Fibroblast of skin of abdomen (primary cell): ENCODE data around the gene OR10G8. TPM values are rescaled to one million over a fixed set of nuclear protein-coding genes. Genes with fewer than 3 reads are reported as not detected.
"Not testable (repeated sequence)": the region's sequence is repeated elsewhere in the genome, so short reads cannot be mapped to it uniquely, and the experiment has no call there.

Source experiments
- DNase-seq: peaks from one replicate; pipeline ENCODE4 v3.0.0-alpha.2; 2013
- polyA plus RNA-seq, 2 experiments: library from polyadenylated mRNA; unstranded; fragments of 120-200 nt; gene quantifications; one replicate each; pipeline ENCODE4 v1.2.1, GENCODE V29; 2013; ENCODE audit not compliant: insufficient read length in 2 of 2

OR10G8 gene, protein sequence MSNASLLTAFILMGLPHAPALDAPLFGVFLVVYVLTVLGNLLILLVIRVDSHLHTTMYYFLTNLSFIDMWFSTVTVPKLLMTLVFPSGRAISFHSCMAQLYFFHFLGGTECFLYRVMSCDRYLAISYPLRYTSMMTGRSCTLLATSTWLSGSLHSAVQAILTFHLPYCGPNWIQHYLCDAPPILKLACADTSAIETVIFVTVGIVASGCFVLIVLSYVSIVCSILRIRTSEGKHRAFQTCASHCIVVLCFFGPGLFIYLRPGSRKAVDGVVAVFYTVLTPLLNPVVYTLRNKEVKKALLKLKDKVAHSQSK
- polyA plus RNA-seq (2013, experiment 1 of 2; ENCODE audit: insufficient read length): not detected
- not detected for polyA plus RNA-seq (2013, experiment 2 of 2; ENCODE audit: insufficient read length)

DNA sequence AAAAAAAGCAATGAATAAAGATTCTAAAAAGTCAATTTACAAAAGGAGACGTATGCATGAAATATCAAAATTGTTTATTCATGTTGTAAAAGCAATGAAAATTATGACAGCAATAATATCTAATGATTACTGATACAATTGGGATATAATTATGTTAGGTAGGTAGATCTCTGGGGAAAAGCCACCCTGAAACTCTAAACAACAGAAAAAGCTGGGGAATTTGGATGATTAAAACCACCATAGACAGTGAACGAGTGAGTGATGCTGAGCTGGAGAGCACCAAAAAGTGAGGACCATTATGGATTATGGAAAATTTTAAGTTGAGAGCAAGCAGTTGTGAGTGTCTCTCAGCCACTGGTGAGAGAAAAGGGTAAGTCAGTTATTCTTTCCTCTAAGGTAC, at the start of gene OR10G8:
Gene OR10G8 (plus strand): TSS at position 301 of the 400 bp plus-strand sequence. CDS start 2,825 bp downstream, outside the sequence.
- DNase-seq: no peak

DNA sequence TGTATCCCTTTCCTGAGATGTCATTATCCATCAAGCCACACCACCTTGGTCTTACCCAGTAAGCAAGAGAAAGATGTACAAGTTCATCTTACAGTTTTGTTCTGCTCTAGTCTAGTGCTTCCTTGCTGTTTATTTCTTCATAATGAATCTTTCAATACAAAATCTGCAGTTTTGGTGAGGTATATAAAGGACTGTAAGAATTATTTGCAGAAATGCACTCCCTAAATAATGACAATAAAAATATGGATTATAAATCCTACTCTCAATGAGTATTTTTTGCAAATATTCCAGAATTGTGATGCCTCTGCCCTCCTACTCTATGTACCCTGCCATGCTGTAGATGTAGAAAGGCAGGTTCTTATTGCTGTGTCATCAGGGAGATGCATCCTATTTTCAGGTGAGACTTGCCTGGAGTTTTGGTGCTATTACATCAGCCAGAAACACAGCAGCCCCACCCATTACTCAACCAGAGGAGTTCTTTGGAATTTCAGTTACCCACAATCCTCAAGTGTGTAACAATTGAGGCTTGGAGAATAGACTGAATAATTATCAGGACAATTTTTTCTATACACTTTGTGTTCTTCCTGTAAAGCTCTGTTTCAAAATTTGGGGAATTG, 48.8 kb upstream of the OR10G8 start, which contains the start of gene OR10S1:
Gene OR10S1 (minus strand): TSS at position 51 of the 617 bp plus-strand sequence. CDS start 117 bp downstream, outside the sequence.
- DNase-seq: no peak

DNA sequence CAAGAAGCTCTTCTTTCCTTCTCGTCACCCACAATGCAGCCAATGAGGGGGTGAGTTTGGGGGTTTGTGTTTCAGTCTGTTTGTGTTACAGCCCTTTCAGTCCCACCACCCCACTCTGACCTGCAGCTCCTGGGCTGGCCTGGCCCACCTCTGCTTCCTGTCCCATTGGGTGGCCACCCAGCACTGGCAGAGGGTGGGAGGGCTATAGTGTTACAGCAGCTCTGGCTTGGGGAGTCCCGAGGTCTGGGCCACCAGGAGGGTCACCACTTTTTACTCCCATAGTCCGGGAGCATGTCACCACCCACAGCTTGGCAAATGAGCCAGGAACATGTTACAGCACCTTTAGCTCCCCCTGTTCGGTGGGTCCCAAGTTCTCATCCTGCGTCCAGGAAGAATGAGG, 47.3 kb upstream of the OR10G8 start:
- no peak for DNase-seq

DNA sequence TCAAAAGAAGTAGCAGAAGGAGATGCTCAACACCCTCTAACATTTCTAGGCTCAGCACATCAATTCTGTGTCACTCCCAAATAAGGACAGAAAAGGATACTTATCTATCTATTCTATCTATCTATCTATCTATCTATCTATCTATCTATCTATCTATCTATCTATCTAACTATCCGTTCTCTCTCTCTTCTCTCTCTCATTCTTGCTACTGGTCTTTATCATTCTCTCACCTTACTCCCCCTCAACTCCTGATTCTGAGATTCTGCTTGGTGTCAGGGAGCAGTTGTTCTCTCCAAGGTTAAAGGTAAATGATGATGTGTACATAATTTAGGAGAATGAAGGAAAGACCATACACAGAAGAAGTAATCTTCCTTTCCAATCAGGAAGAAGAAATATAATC, 31.5 kb upstream of the OR10G8 start, which contains the start of gene OR10G6:
Gene OR10G6 (minus strand): TSS at position 43 of the 400 bp plus-strand sequence. CDS start 0 bp downstream, at position 43.
- DNase-seq: no peak

DNA sequence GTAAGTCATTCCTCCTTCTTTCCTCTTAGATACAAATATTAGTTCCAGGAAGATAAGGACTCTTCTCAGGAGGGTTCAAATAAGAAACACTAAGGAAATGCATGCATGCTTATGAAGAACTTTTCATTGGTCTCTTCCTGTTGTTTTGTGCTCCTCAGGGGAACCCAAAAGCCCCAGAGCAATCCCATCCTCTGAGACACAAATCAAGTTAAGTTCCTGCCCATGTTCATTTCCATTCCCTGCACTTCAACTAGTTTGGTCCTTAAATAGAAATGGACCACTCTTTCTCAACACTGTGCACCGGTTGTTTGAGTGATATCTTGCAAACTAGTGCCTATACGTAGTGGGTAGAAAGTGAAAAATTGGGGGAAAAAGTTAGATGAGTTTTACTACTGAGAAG, 13.9 kb upstream of the OR10G8 start, which contains the start of gene OR10G4:
Gene OR10G4 (plus strand): TSS at position 301 of the 400 bp plus-strand sequence. CDS start 2,578 bp downstream, outside the sequence.
- DNase-seq: no peak

DNA sequence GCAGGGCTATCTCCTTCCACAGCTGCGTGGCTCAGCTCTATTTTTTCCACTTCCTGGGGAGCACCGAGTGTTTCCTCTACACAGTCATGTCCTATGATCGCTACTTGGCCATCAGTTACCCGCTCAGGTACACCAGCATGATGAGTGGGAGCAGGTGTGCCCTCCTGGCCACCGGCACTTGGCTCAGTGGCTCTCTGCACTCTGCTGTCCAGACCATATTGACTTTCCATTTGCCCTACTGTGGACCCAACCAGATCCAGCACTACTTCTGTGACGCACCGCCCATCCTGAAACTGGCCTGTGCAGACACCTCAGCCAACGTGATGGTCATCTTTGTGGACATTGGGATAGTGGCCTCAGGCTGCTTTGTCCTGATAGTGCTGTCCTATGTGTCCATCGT, 10.8 kb upstream of the OR10G8 start:
- DNase-seq: not testable (repeated sequence)

DNA sequence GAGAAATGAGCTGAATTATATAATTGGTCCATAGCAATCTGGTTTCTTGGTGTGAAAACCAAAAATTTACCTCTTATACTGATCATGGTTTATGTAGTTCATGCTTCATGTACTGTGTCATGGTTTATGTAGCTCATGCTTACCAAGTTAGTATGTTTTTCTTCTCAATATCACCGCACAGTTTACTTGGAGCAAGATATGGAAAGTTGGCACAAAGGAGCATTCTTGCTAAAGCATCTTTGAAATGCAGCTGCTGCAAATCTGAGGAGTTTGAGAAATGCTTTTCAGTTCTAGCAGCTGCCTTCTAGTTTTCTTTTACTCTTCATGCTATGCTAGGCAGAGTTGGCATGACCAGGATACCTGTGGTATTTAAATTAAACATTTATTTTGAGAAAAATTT, 10.1 kb downstream of the OR10G8 start:
- DNase-seq: no peak

DNA sequence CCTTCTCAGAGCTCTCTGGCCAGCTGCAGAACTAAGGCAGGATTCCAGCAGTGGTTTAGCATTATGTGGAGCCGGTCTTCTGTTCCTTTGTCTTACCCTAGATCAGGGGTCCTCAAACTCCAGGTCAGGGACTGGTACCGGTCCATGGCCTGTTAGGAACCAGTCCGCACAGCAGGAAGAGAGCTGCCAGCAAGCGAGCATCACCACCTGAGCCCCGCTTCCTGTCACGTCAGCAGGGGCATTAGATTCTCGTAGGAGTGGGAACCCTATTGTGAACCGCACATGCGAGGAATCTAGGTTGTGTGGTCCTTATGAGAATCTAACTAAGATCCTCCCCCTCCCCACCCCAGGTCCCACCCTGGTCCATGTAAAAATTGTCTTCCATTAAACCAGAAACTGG, 13.0 kb downstream of the OR10G8 start:
- DNase-seq: no peak

DNA sequence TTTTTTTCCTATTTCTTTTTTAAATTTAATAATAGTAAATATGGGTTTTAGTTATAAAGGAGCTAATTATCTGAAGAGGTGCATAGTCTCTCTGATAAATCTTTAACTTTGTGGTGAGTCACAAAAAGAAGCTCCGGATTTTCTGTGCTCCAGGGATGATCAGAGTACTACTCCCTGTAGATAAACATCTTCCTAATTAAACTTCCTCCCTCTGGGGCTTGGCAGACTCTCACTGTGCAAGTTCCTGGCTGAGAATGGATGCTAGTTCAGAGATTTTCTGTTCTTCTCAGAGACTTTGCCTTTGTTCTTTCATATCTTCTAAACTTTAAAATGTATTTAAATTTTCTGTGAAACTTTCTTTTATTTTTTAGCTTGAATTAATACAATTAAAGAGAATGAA, 14.7 kb downstream of the OR10G8 start, which contains the start of gene OR10G7:
Gene OR10G7 (minus strand): TSS at position 72 of the 400 bp plus-strand sequence. CDS start 2,324 bp downstream, outside the sequence.
- no peak for DNase-seq

DNA sequence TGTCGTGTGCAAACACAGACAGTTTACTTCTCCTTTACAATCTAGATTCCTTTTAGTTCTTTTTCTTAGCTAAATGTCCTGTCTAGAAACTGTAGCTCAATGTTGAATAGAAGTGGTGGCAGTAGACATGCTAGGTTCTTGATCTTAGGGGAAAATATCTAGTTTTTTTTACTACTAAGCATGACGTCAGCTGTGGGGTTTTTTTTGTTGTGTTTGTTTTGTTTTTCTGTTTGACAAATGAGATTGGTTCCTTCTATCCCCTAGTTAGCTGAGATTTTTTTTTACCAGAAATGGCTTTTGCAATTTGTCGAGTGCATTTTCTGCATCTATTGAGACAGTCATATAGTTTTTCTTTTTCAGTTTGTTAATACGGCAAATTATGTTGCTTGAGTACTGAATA, 16.8 kb downstream of the OR10G8 start:
- DNase-seq: no peak

DNA sequence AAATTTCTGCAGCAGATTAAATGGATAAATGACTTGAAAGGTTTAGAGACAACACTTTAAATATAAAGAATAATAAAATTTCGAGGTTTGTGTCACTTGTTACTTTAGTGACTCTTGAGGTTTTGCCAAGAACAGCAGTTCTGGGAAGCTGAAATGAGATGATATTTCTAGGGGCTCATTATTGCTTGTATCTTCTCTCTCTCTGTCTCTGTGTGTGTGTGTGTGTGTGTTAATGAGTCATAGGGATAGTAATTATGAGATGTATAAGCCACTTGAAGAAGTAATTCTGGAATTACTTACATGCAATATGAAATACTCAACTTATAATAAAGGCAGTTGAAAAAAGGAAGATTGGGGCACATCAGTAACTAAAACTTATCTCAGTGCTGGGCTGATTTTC, 24.1 kb downstream of the OR10G8 start:
- no peak for DNase-seq

DNA sequence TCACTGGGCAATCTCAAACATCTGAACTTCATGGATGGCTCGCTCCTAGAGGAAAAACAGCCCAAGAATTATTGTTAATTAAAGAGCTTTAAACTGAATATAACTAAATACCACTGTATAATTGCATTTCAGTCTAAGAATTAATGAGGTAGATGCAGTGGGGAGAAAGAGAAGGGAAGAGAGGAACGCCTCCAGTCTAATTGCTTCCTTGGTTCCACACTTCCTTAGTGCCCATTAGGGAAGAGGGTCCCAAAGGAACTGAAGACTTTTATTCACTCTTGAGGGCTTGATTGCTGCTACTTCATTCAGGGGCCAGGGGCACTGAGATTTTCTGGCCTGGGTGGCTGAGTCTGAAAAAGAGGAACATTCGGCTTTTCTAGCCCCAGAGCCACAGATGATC, 26.4 kb downstream of the OR10G8 start:
- no peak for DNase-seq

DNA sequence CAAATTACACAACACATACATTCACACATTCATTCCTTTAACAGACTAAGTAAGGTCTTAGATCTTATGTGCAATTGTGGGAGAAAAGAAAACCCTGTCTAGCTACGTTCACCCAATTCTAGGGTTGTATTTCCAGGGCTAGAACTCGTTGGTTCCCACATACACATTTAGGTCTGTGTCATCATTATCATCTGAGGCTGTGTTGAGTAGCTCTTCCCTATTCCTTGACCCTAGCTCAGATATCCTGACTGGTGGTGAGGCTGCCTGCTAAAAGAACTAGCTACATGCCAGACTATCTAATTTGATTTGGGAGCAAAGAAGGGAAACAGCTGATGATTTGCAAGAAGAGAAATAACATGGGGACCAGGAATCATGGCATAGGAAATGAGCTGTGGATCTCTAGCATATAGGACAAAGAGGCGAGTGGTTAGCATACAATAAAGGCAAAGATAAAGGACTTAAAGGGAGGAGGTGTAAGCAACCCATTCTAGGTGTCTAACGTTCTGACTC, 42.1 kb downstream of the OR10G8 start:
- no peak for DNase-seq

DNA sequence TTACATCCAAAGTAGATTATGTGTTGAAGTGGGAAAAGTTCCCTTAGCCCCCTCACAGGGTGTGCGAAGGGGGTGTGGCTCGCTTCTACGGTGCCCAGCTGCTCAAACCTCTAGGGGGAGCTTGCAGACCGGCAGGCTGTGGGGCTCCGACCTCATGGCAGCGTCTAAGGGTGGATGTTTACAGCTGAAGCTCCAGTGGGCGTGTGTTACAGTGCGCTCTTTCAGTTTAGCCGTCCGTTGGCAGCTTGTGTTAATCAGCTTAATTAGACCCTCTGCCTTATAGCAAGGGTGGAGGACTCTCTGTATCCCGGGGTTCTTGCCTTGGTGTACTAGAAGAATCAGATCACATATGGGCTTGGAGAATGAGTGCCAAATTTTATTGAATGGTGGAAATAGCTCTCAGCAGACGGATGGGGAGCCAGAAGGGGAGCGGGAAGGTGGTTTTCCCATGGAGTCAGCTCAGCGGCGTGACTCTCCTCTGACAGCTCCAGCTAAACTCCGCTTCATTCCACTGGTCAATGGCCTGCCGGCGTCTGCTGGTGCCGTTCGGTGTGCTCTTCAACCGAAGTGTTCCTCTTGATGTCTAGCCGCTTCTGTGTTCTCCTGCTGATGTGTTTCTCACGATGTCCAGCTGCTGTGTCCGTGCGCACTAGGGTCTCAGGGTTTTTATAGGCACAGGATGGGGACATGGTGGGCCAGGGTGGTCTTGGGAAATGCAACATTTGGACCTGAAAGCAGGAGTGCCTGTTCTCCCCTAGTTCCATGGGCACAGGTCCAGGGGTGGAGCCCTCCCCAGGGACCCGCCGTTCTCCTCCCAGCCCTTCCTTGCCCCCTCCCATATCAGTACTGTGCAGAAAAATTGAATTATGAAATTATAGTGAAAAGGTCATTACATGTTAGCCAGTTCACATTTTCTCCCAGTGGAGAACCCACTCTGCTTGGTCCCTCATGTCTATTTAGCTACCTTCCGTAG, 43.1 kb downstream of the OR10G8 start:
- peak; percentile 57 for DNase-seq

DNA sequence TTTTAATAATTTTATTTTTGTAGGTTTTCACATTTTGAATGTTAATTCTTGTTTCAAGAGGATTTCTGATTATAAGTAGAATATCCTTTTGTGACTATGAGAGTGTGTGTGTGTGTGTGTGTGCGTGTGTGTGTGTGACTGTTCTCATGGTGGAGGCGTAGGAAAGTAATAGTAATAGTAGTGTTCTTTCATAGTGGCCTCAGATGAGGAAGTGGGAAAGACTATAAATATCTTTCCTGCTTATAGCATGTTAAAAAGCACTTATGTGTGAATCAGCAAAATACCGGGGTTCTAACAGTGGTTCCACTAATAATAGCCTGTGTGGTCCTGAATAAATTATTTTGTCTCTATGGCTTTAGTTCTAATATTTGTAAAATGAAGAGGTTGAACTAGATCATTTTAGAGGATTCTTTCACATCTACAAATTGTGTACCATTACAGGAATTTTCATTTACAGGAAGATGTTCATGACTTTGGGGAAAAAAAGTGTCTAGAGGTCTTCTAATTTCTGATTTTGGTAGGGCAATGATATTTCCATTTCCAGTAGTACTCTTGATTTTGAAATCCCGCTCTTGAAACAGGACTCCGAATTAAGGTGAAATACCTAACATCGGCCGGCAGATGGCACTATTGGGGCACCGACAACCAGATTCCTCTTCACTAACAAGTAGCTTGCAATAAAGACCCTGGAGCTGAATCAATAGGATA, 44.5 kb downstream of the OR10G8 start:
- peak; percentile 65 for DNase-seq

DNA sequence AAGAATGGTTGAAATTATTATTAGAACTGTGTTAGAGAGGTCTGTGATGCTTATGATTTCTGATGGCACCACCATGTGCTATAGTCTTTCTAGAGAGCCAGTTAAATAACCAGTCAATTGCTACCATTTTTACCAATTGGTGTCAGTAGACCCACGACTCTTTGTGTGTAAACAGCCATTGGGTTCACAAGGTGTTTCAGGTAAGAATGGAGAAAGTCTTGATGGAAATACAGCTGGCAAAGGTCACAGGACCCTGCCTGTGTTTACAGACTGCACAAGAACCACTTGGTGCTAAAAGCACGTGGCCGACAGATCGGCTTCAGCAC, 45.0 kb downstream of the OR10G8 start:
- no peak for DNase-seq

DNA sequence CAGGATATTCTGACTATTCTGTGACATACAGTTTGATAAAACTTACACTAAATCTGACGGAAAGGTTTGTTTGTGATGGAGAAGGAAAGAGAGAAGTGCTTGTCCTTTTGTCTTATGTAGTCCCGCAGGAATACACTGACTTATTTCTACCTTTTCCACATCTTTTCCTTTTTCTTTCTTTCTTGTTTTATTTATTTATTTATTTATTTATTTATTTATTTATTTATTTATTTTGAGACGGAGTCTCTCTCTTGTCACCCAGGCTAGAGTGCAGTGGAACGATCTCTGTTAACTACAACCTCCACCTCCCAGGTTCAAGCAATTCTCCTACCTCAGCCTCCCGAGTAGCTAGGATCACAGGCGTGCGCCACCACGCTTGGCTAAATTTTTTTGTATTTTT, 45.5 kb downstream of the OR10G8 start:
- no peak for DNase-seq

DNA sequence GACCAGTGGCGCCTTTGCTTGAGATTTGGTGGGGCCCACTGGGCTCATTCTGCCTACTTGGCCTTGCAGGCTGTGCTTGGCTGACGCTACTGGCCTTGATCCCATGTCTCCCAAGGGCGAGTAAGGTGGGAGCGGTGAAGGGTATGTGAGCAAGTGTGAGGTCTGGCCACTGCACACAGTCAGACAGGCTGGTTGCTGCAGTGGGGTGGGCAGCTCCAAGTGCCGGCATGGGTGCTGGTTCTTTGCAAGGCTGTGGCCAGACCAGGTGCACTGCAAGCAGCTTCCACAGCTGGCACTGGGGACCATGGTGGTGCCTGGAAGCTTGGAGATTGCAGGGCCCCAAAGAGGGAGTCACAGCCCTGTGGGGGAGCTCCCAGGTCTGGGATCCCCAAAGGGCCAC, 48.0 kb downstream of the OR10G8 start:
- DNase-seq: no peak

DNA sequence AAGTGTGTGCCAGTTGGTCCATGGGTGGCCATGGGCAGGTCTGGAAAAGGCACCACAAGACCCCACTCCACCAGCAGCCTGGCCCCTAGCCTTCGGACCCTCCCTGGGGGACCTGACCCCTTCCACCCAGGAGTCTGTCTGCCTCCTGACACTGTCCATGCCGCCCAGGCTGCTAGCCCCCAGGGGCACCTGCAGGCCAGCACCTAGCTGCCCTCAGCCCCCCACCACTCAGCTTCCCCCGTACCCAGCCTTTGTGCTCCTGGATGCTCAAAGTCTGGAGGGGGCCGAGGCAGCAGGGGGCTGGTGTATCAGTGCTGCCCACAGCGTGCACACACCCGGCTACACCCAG, 48.9 kb downstream of the OR10G8 start:
- no peak for DNase-seq

DNA sequence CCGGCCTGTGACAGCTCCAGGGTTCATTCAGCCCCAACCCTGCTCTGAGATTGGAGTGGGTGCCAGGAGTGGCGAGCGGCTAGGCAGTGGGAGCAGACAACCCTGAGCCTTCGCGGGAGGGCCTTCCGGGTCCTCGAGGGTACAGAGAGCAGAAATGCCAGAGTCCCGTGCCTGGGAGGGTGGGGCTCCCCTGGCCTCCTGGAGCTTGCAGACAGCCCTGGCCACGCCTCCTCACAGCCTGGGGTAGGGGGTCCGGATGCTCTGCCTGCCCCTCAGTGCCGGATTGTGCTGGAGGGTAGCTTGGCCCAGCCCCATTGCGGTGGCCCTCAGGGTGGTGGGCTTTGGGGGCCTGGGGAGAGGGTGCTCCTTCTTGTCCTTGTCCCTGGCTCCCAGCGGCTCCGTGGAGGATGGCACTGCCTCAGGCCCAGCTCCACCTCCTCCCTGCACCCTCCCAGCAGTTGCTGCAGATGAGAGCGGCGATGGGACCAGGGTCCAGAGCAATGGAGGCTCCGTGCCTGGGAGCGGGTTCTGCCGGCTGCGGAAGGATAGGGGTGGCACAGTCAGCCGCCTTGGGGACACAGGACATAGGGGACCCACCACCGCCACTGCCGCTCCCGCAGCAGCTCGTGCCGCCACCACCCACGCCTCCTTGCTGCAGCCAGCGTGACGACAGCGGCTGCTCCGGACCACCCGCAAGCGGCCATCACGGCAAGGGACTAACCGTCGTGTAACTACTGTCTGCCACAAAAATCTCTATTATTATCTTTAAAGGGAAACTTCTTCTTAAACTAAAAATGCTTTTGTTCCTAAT, 49.4 kb downstream of the OR10G8 start:
- DNase-seq: peak; percentile 7

DNA sequence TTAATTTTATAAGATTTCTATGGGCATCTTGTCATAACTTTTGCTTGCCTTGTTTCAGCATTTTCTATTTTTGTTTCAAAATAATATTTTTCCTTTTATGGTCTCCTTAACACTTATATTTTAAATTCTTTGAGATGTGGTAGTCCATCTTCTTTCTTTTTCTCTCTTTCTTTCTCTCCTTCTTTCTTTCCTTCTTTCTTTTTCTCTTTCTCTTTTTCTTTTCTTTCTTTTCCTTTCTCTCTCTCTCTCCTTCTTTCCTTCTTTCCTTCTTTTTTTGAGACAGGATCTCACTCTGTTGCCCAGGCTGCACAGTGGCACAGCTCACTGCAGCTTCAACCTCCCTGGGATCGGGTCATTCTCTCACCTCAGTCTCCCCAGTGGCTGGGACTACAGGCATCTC, 50.7 kb downstream of the OR10G8 start:
- DNase-seq: no peak
